Breast epithelium (tissue), 3 donors: ENCODE data around the gene GULP1.

Experiments
- POLR2A ChIP-seq: fragments of 450-650 bp; IDR thresholded peaks from one replicate; pipeline ENCODE4 v1.6.1; 2016; ENCODE audit warnings: antibody characterized with exemption, mild to moderate bottlenecking, moderate library complexity
- TF ChIP-seq, protein P1 (sequence below), 3 donors: fragments of 450-650 bp; IDR thresholded peaks; one replicate each; pipeline ENCODE4 v1.5.1; 2016 to 2017; ENCODE audit warnings: antibody characterized with exemption in 3 of 3, mild to moderate bottlenecking in 3 of 3, moderate library complexity in 3 of 3

- TF ChIP-seq POLR2A, result no peak
- TF ChIP-seq, protein P1, sequence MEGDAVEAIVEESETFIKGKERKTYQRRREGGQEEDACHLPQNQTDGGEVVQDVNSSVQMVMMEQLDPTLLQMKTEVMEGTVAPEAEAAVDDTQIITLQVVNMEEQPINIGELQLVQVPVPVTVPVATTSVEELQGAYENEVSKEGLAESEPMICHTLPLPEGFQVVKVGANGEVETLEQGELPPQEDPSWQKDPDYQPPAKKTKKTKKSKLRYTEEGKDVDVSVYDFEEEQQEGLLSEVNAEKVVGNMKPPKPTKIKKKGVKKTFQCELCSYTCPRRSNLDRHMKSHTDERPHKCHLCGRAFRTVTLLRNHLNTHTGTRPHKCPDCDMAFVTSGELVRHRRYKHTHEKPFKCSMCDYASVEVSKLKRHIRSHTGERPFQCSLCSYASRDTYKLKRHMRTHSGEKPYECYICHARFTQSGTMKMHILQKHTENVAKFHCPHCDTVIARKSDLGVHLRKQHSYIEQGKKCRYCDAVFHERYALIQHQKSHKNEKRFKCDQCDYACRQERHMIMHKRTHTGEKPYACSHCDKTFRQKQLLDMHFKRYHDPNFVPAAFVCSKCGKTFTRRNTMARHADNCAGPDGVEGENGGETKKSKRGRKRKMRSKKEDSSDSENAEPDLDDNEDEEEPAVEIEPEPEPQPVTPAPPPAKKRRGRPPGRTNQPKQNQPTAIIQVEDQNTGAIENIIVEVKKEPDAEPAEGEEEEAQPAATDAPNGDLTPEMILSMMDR (IDR thresholded peaks at IDR 0.05), result no peak
Measured at GRCh38 chr2:188416367-188416766, 124.7 kb downstream of the GULP1 start.
